HL-60 (cell line): ENCODE measurements around the gene CREB5.

Experiments used
- DNase-seq, 2 experiments: peaks; one replicate each; pipeline ENCODE4 v3.0.0-alpha.2; 2010 to 2020; ENCODE audit warnings: low read depth in 1 of 2, low spot score in 1 of 2
- H3K27ac ChIP-seq: fragments of 250-450 bp; sonication (Bioruptor Pico); replicated peaks from 2 replicates; pipeline ENCODE4 v1.5.1; 2020; ENCODE audit warnings: mild to moderate bottlenecking, moderate library complexity
- H3K27me3 ChIP-seq: fragments of 250-450 bp; sonication (Bioruptor Pico); 2 replicates; pipeline ENCODE4 v1.5.1; 2021; ENCODE audit warnings: mild to moderate bottlenecking, moderate library complexity; ENCODE audit not compliant: insufficient read depth, poor library complexity, severe bottlenecking
- H3K4me3 ChIP-seq: replicated peaks from 2 replicates; pipeline ENCODE4 v1.5.1; 2011; ENCODE audit warnings: mild to moderate bottlenecking, control low read depth, low read length; ENCODE audit not compliant: insufficient read depth
- GABPA ChIP-seq: IDR thresholded peaks from 2 replicates; pipeline ENCODE4 v1.6.1; 2012; ENCODE audit warnings: low read depth
- POLR2AphosphoS5 ChIP-seq: IDR thresholded peaks from 2 replicates; pipeline ENCODE4 v1.6.1; 2012; ENCODE audit warnings: low read depth
- REST ChIP-seq: IDR thresholded peaks from 2 replicates; pipeline ENCODE4 v1.6.1; 2012; ENCODE audit warnings: low read depth; ENCODE audit not compliant: insufficient replicate concordance
- SPI1 ChIP-seq: IDR thresholded peaks from 2 replicates; pipeline ENCODE4 v1.6.1; 2012; ENCODE audit warnings: low read depth, mild to moderate bottlenecking, borderline replicate concordance
- TF ChIP-seq, protein P1 (sequence below): IDR thresholded peaks from one replicate; pipeline ENCODE4 v1.5.1; 2011; ENCODE audit warnings: low read length, control low read depth, inconsistent platforms; ENCODE audit not compliant: insufficient read depth

The CREB5 gene

GRCh38 chr7:28382144-28382543 lies 30.2 kb upstream of the CREB5 start:
- TF ChIP-seq SPI1 (no peak), REST (no peak), POLR2AphosphoS5 (no peak), GABPA (no peak)
- TF ChIP-seq, protein P1, sequence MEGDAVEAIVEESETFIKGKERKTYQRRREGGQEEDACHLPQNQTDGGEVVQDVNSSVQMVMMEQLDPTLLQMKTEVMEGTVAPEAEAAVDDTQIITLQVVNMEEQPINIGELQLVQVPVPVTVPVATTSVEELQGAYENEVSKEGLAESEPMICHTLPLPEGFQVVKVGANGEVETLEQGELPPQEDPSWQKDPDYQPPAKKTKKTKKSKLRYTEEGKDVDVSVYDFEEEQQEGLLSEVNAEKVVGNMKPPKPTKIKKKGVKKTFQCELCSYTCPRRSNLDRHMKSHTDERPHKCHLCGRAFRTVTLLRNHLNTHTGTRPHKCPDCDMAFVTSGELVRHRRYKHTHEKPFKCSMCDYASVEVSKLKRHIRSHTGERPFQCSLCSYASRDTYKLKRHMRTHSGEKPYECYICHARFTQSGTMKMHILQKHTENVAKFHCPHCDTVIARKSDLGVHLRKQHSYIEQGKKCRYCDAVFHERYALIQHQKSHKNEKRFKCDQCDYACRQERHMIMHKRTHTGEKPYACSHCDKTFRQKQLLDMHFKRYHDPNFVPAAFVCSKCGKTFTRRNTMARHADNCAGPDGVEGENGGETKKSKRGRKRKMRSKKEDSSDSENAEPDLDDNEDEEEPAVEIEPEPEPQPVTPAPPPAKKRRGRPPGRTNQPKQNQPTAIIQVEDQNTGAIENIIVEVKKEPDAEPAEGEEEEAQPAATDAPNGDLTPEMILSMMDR, result no peak
- Histone ChIP-seq H3K27ac (no peak overlapping the region), H3K27me3 (peaks cover 4% of the 10 kb centered on the region), H3K4me3 (no peak overlapping the region)
- DNase-seq, result no peak

- TF ChIP-seq, protein P1, result no peak
- TF ChIP-seq GABPA (no peak), REST (no peak)
- DNase-seq, result no peak
- Histone ChIP-seq H3K4me3 (no peak overlapping the region), H3K27me3 (peaks cover 4% of the 10 kb centered on the region), H3K27ac (no peak overlapping the region)
These were observed 28.3 kb upstream of the CREB5 start for GRCh38 chr7:28383975-28384374.

GRCh38 chr7:28389504-28390395 lies 22.6 kb upstream of the CREB5 start:
- Histone ChIP-seq H3K27me3 (peaks cover 8% of the 10 kb centered on the region), H3K4me3 (no peak overlapping the region), H3K27ac (no peak overlapping the region)
- TF ChIP-seq, protein P1, result no peak
- no peak for TF ChIP-seq GABPA
- no peak for TF ChIP-seq REST
- no peak for TF ChIP-seq POLR2AphosphoS5
- no peak for TF ChIP-seq SPI1
- peak in 1 of 2 experiments; percentile 23 for DNase-seq
